Measurements from ENCODE around the gene PLAA. TPM values are rescaled to one million over a fixed set of nuclear protein-coding genes. Genes with fewer than 3 reads are reported as not detected.

The PLAA gene
- total RNA-seq, 2 experiments from 2014 or later = 32.2 to 32.3 TPM

DNA sequence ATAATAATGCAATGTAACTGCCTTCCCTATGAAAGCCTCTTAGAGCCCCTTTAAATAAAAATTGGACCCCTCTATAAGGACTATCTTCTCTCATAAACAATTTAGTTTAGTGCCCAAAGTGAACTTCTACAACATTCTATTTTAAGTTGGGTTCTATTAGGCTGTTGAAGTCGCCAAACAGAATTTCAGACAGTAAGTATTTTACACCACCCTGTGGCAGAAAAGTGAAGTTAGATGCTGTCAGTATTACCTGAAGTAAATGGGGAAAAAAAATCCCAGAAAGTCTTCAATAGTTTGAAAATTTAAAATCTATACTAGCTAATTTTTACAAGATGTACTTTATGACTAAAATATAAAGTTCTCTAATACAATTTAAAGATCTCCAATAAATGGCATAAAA is 84.0 kb downstream of the PLAA start:
- Mint-ChIP-seq H3K27me3 (no peaks in the 10 kb centered on the region), H3K4me3 (no peak overlapping the region), H3K27ac (no peak overlapping the region), H3K4me1 (ENCODE audit: low read depth) (no peaks in the 10 kb centered on the region), H3K36me3 (peaks cover 12% of the 10 kb centered on the region), H3K9me3 (no peaks in the 10 kb centered on the region)
- POLR2A ChIA-PET = no interaction called here
- no peak for DNase-seq
- CTCF ChIA-PET = no interaction called here
- intact Hi-C loops (cut with micrococcal nuclease) = no loop called here

DNA sequence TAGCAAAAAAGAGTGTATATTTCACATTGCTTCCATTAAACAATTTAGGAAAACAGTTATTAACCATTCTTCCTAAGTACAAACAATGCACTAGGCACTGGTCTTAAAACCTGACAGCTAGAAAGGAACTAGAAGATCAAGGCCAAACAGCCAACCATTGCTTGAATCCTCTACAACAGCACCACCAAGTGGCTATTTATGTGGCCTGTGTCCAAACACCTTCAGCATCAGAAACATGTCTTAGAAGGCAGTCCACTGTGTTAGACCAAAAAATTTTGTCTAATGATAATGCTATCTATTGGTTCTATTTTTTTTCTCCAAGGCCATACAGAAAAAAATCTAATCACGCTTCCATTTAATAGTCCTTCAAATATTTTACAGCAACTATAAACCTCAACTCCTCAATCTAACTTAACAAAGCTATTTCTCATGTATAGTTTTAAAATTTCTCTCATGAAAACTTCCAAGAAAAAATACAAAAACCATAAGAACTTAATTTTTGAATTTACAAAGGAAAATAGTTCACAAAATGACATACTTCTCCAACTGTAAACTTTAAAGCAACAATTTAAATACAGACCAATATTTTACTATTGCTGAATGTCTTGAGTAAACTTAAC is 90.5 kb downstream of the PLAA start:
- H3K27me3 Mint-ChIP-seq = no peaks in the 10 kb centered on the region
- no peak overlapping the region for H3K27ac Mint-ChIP-seq
- peaks cover 29% of the 10 kb centered on the region for H3K36me3 Mint-ChIP-seq
- no peaks in the 10 kb centered on the region for H3K9me3 Mint-ChIP-seq
- H3K4me1 Mint-ChIP-seq (ENCODE audit: low read depth) = no peaks in the 10 kb centered on the region
- no peak overlapping the region for H3K4me3 Mint-ChIP-seq
- ChIA-PET CTCF (interaction anchor here (0.6 kb wide), 1 partner anchor 592 kb away, joined by 3 read pairs; no protein-coding TSS in a partner anchor), POLR2A (no interaction called here)
- DNase-seq = peak; percentile 24
- intact Hi-C loops (cut with micrococcal nuclease) = loop anchor here (1.0 kb wide), 1 partner anchor 112 kb away; no protein-coding TSS in a partner anchor

Other genes with a start within 250 kb of the PLAA start
- 10 to 100 TPM; 18.2 to 18.8 TPM for gene CAAP1, start 54.4 kb downstream of the PLAA start, total RNA-seq
- 10 to 100 TPM; 10.9 to 11.2 TPM for gene IFT74, start 9.2 kb upstream of the PLAA start, total RNA-seq
- gene LRRC19, start 58.4 kb upstream of the PLAA start, total RNA-seq = not detected
- gene TEK, start 162.0 kb upstream of the PLAA start, total RNA-seq = not detected